NCI-H82 (cell line): ENCODE data around the gene FRMD8.
A peak's percentile ranks its signal among the peaks of the same experiment; 100 is the strongest.

Source experiments
- DNase-seq: peaks from one replicate; lab custom pipeline; 2025; lab: John Stamatoyannopoulos, UW

The FRMD8 gene

DNA sequence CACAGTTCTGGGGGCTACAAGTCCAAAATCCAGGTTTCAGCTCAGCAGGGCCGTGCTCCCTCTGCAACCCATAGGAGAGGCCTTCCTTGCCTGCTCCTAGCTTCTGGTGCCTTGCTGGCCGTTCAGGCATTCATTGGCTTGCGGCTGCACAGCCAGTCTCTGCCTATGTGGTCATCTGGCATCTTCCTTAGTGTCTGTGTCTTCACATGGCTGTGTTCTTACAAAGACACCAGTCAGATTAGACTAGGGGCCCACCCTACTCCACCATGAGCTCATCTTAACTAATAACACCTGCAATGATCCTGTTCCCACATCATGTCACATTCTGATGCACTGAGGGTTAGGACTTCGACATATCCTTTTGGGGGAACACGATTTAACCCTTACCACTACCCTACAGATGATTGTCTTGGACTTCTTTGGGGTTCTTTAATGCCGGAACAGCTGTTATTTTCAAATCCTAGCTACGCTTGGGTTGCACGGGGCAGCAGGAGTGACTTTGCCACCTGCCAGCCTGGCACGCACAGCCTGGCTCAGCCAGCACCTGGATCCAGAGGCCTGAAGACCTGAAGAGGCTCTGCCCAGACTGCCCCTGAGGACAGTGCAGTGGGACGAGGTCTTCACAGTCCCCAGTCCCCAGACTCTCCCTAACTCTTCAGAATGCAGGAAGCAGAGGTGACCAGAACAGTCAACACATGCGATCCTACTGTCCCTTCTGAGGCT lies 28.5 kb downstream of the FRMD8 start:
- DNase-seq = no peak

DNA sequence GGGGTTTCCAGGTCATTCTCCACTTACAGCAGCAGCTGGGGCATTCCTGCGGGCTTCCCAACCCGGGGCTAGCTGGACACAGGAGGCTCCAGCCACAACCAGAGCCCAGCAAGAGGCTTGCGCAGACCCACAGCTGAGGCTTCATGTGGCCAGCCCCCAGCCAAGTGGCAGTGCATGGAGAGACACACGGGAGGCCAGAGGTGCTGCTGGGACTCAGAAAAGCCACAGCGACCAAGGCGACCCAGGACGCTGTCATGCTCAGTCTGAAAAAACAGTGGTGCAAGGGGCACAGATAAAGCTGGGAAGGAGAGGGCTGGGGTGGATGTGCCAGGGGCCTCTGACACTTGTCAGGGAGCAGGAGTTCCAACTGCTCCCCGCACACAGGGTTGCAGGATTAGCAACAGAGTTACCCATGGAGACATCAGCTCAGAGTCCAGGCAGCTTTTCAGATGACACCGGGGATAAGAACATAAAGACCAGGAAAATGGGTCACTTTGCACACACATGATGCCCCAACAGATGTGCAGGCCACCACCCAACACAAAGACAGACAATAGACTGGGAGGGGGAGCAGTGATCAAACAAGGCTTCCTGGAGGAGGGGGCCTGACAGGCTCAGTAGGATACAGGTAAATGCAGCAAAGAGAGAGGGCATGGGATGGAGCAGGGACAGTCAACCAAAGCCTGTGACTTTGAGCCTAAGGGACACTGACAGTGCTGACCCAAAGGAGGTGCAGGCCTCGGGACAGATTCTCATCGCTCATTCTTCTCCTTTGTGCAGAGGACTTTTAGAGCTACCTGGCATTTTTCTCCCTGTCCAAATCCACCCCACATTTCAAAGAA lies 29.3 kb downstream of the FRMD8 start:
- DNase-seq = peak; percentile 28

DNA sequence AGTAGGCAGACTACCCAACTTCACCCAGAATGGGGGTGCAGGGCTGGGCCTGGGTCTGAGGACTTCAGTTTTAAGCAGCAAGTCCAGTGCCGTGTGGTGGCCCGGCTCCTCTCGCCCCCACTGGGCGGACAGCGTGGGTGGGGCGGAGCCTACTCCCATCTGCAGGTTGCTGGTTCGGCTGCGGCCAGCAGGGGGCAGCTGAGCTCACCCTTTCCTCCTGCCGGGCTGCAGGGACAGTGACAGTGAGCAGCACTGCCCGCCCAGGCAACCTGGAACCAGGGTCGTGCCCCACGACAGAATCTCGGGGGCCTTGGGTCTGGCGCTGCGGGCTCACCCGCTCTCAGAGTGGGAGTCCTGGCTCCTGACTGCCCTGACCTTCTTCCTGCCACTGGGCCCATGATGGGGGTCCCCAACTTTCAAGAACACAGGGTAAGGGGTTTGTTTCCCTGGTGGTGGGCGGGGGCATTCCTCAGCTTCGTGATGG lies 29.9 kb downstream of the FRMD8 start:
- peak; percentile 84 for DNase-seq

DNA sequence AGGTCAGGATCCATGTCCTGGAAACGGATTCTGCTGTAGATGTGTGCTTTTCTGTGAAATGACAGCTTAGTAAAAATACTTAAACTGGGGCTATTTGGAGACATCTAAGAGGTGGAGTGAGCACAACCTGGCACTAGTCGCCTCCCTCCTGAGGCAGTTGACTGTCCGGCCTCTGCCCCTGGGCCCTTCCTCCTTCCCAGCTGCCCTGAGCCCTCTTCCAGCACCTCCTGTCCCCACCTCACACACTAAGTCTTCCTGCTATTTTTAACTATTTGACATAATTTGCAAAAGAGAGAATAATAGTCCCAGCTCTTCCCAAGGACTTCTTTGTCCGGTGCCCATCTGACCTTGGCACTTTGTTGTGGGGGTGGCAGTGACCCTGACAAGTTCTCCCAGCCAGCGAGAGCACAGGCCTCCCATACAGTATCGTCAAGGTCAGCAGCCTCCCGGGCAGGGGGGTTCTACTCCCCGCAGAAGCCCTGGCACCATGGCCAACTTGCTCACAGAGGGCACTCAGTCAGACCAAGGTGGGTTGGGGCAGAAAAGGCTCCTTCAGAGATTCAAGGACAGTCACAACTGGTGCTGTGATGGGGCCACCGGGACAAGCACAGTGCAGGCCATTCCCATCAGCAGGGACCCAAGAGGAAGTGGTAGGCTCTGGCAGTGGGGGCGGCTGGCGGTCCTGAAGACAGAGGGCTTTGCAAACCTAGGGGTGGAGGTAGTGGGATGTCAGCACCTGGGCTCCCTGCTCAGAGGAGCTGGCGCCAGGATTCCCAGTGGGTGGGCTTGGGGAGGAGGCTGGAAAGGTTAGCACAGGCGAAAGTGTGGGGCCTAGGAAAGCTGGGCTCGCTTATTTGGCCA lies 30.6 kb downstream of the FRMD8 start:
- DNase-seq = no peak

DNA sequence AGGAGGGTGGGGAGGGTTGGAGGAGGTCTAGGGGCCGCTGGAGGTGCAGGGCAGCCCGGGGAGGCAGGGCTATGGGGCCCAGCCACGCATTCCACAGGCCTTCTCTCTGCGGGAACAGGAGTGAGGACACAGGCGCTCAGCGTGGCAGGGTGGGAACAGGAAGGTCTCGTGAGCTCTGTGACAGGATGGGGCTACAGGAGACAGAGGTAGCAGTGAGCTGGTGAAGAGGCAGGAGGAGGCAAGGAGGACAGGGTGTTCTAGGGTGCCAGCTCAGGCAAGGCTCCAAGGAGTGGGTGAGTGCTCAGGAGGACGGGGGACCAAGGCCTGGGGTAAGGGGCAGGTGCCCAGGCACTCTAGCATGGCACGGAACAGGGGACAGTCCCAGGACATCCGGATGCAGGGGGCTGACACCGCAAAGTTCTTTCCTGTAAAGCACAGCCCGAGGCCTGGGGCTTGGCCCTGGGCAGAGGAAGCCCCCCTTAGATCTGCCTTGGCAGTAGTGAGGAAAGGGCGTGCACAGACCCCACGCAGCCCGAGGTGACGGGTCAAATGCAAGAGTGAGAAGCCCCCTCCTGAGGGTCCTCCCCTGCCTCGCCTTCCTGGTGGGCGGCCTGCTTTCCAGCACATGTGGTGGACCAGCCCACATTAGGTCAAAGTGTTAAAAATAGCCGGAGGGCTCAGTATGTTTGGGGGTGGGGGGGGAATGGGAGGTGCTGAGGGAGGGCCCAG lies 31.4 kb downstream of the FRMD8 start:
- no peak for DNase-seq

DNA sequence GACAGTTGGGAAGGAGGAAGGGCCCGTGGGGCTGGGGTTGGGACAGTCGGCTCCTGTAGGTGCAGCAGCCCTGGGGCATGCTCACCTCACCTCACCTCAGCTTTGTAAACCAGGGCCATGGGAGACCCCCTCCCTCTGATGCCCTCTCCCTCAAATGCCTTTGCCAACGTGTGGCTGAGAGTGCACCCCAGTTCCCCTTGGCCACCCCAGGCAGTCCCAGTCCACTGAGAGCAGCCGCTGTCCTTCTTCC lies 31.9 kb downstream of the FRMD8 start:
- no peak for DNase-seq

DNA sequence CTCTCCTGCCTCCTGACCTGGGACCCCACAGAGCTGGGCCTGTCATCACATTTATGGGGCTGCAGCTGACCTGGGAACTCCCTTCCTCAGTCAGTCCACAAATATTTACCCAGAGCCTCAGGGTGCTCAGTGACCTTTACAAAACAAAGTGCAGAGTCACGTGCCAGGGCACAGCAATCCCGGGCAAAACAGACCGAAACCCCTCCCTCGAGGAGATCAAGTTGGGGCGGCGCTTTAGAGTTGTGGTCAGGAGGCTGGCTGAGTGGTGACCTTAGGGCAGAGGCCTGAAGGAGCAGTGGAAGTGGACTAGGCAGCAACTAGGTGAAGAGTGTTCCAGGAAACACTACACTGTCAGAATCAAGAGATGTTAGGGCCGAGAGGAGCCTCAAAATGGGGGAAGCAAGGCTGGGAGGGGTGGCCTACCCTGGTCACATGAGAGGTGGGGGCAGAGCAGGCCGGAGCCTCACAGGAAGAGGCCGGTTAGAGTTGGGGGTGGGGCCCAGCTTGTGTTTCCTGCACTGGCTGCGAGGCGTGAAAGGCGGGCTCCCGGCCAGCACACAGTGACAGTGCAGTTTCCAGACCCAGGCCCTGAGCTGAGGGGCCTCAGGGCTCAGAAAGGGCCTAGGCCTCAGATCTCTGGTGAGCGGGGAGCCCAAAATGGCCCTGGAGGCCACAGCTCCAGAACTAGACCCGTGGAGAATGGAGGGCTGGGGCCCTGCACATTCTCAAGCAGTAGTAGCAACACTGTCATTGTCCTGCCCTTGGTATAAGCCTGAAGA lies 32.4 kb downstream of the FRMD8 start:
- peak; percentile 91 for DNase-seq

DNA sequence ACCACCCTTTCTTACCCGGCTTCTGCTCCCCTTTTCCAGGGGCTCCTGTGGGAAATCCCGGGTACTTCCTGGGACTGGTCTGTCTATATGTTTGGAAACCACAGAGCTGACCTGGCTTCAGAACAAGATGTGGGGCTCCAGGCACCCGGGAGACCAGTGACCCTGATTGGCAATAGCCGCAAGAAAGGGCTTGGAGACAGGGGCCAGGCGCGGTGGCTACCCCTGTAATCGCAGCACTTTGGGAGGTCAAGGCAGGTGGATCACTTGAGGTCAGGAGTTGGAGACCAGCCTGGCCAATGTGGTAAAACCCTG lies 33.0 kb downstream of the FRMD8 start:
- DNase-seq = no peak

DNA sequence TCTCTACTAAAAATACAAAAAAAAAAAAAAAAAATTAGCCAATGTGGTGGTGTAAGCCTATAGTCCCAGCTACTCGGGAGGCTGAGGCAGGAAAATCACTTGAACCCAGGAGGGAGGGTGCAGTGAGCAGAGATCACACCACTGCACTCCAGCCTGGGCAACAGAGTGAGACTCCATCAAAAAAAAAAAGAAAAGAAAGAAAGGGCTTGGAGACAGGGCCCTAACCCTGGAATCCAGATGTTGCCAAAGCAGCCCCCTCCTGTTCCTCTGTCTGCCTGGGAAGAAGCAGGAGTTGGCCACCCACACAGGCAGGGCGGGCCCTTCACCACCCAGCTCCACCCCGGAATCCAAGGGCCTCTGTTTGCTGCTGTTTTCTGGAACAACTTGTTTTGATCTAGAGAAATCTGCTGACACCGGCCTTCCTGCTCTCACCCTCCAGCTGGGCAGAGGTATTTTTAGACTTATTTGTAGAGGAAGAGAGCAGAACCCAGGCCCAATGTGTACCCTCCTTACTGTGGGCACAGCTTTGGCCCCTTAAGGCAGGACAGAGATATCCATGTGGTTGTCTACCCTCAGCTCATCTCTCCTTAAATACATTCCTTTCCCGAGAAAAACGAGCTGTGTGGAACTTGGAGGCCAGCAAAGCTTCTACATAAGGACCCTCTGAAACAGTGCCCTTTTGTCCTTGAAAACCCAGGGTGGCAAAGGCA lies 33.5 kb downstream of the FRMD8 start:
- no peak for DNase-seq

DNA sequence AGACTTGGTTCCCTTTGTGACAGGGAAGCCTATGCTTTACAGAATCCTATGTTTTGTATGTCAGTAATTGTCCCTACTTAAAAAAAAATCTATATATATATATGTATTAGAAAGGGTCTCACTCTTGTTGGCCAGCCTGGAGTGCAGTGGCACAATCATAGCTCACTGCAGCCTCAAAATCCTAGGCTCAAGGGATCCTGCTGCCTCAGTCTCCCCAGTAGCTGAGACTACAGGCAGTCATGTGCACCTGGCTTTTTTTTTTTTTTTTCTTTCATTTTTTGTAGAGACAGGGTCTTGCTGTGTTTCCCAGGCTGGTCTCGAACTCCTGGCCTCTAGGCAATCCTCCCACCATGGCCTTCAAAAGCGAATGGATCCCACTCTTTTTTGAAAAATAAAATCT lies 34.1 kb downstream of the FRMD8 start:
- no peak for DNase-seq

DNA sequence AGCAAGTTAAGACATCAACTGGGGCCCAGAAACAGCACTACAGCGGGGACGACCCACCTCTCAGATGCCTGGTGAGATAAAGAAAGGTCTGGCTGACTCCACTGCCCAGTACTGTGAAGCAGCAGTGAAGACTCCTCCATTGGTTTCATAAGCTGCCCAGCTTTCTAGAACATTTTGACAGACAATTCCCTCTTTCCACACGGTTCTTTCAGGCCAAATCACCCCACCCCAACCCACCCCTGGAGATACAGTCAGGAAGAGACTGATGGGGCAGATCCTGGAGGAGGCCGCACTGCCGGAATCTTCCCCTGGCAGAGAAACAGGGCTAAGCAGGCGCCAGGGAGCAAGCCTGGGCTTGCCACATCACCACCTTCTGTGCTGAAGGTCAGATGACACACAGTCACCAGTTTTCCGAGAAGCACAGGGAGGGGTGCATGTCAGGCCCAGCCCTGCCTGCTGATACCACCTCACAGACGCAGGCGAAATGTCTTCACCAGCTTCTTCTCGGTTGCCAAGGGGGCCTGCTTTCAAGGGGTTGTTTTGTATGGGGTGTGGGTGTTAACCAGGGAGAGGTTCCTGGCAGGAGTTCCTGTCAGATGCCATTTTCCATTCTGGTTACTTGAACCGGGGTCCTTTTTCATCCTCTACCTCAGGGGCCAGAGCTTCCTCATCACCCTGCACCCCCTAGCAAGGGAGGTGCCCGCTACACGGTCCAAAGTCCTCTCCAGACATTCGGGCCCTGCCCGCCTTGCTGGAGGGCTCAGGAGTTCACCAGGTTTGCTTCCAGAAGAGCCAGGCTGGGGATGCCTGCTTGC lies 34.7 kb downstream of the FRMD8 start:
- peak; percentile 49 for DNase-seq

DNA sequence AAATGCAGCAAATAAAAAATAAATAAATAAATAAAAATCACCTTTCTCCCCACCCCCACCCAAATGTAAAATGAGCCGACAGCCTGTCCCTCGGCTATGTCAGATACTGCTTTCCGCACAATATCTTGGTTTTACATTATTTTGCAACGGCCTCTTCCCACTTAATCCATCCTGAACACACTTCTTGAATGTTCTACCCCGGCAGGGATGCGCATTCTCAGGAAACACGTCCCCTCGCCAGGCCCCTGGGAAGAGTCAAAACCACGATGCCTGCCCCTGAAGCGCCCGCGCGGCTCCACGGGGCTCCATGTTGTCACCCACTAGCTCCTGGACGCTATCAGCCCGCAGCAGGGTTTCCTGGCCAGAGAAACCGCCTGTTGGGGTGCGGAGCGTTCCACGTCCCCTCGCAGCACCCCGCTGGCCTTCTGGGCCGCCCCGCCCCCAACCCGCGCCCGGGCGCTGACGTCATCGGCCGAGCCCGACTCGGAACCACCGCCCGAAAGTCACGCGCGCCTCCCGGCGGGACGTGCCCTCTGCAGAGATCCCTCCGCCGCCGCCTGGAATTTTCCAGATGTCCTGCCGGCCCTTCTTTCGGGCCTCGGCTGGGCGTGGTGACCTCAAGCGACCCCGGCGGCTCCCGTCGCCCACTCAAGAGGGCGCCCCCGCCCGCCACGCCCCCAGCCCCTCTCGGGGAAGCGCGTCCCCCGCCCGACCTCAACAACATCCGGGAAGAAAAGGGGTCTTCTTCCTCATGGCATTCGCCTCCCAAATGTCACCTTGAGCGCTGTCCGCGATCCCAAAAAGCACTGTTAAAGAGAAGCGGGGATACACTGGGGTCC lies 35.6 kb downstream of the FRMD8 start:
- DNase-seq = peak; percentile 90

DNA sequence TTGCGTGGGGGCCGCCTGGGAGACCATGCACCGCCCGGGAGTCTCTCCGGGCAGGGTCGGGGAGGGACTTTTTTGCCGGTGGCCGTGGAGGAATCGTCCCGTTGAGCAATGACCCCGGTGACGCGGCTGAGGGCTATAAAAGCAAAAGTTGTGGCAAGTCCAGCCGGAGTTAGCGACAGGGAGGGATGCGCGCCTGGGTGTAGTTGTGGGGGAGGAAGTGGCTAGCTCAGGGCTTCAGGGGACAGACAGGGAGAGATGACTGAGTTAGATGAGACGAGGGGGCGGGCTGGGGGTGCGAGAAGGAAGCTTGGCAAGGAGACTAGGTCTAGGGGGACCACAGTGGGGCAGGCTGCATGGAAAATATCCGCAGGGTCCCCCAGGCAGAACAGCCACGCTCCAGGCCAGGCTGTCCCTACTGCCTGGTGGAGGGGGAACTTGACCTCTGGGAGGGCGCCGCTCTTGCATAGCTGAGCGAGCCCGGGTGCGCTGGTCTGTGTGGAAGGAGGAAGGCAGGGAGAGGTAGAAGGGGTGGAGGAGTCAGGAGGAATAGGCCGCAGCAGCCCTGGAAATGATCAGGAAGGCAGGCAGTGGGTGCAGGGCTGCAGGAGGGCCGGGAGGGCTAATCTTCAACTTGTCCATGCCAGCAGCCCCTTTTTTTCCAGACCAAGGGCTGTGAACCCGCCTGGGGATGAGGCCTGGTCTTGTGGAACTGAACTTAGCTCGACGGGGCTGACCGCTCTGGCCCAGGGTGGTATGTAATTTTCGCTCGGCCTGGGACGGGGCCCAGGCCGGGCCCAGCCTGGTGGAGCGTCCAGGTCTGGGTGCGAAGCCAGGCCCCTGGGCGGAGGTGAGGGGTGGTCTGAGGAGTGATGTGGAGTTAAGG lies 36.4 kb downstream of the FRMD8 start, which contains the start of gene NEAT1:
NEAT1 (plus strand) TSS at position 166 of the 883 bp plus-strand sequence.
- DNase-seq = peak; percentile 81

DNA sequence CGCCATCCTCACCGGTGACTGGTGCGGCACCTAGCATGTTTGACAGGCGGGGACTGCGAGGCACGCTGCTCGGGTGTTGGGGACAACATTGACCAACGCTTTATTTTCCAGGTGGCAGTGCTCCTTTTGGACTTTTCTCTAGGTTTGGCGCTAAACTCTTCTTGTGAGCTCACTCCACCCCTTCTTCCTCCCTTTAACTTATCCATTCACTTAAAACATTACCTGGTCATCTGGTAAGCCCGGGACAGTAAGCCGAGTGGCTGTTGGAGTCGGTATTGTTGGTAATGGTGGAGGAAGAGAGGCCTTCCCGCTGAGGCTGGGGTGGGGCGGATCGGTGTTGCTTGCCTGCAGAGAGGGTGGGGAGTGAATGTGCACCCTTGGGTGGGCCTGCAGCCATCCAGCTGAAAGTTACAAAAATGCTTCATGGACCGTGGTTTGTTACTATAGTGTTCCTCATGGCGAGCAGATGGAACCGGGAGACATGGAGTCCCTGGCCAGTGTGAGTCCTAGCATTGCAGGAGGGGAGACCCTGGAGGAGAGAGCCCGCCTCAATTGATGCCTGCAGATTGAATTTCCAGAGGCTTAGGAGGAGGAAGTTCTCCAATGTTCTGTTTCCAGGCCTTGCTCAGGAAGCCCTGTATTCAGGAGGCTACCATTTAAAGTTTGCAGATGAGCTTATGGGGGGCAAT lies 37.2 kb downstream of the FRMD8 start:
- DNase-seq = peak; percentile 45

DNA sequence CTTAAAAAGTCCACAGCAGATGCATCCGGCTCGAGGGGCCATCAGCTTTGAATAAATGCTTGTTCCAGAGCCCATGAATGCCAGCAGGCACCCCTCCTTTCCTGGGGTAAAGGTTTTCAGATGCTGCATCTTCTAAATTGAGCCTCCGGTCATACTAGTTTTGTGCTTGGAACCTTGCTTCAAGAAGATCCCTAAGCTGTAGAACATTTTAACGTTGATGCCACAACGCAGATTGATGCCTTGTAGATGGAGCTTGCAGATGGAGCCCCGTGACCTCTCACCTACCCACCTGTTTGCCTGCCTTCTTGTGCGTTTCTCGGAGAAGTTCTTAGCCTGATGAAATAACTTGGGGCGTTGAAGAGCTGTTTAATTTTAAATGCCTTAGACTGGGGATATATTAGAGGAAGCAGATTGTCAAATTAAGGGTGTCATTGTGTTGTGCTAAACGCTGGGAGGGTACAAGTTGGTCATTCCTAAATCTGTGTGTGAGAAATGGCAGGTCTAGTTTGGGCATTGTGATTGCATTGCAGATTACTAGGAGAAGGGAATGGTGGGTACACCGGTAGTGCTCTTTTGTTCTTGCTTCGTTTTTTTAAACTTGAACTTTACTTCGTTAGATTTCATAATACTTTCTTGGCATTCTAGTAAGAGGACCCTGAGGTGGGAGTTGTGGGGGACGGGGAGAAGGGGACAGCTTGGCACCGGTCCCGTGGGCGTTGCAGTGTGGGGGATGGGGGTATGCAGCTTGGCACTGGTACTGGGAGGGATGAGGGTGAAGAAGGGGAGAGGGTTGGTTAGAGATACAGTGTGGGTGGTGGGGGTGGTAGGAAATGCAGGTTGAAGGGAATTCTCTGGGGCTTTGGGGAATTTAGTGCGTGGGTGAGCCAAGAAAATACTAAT lies 38.0 kb downstream of the FRMD8 start:
- DNase-seq = no peak
